Esophagus (tissue), 2 donors: ENCODE results near the gene PPFIA2. TPM values are rescaled to one million over a fixed set of nuclear protein-coding genes. Genes with fewer than 3 reads are reported as not detected.

Experiments
- H3K27ac ChIP-seq, 2 donors: one replicate each; pipeline ENCODE4 v1.5.1; 2013; ENCODE audit warnings: low read depth in 2 of 2, mild to moderate bottlenecking in 2 of 2, inconsistent platforms in 1 of 2, low read length in 1 of 2, moderate library complexity in 1 of 2
- H3K27me3 ChIP-seq, 2 donors: one replicate each; pipeline ENCODE4 v1.6.1; 2013; ENCODE audit warnings: low read length in 2 of 2, control low read depth in 1 of 2, mild to moderate bottlenecking in 1 of 2; ENCODE audit not compliant: insufficient read depth in 2 of 2, control insufficient read depth in 1 of 2
- H3K36me3 ChIP-seq, 2 donors: one replicate each; pipeline ENCODE4 v1.6.1; 2013; ENCODE audit warnings: low read length in 1 of 2; ENCODE audit not compliant: control insufficient read depth in 2 of 2, insufficient read depth in 2 of 2
- H3K4me1 ChIP-seq, 2 donors: one replicate each; pipeline ENCODE4 v1.6.1; 2013; ENCODE audit warnings: low read length in 1 of 2; ENCODE audit not compliant: control insufficient read depth in 2 of 2, insufficient read depth in 2 of 2
- H3K4me3 ChIP-seq, 2 donors: one replicate each; pipeline ENCODE4 v1.5.1; 2013; ENCODE audit warnings: low read length in 2 of 2, mild to moderate bottlenecking in 2 of 2, low read depth in 1 of 2, moderate library complexity in 1 of 2
- H3K9me3 ChIP-seq, 2 donors: one replicate each; pipeline ENCODE4 v1.6.1; 2013; ENCODE audit warnings: mild to moderate bottlenecking in 2 of 2, low read depth in 1 of 2, low read length in 1 of 2, moderate library complexity in 1 of 2; ENCODE audit not compliant: control insufficient read depth in 2 of 2, insufficient read depth in 1 of 2
- WGBS, 2 donors: extraction: QIAGEN DNeasy Blood & Tissue Kit; methylation state at CpG; one replicate each; pipeline ENCODE4 v1.1.7; 2013; 5-methylcytosine and 5-hydroxymethylcytosine counted together
- polyA plus RNA-seq, 2 donors: library from polyadenylated mRNA; stranded (reverse); fragments of 200-250 nt; gene quantifications; one replicate each; pipeline ENCODE4 v1.2.3, GENCODE V29; 2013
- donor health status: healthy with polysubstance abuse.
- donor health status: Bipolar disorder and iron deficiency.

PPFIA2 gene
- polyA plus RNA-seq, 2 donors, result 0.08 to 0.10 TPM

GRCh38 chr12:81253360-81253759, 505.8 kb downstream of the PPFIA2 start:
- H3K4me1 ChIP-seq, result no peaks in the 10 kb centered on the region
- H3K27me3 ChIP-seq, result no peaks in the 10 kb centered on the region
- no peak overlapping the region for H3K27ac ChIP-seq
- no peaks in the 10 kb centered on the region for H3K9me3 ChIP-seq
- 68 to 80% methylated on average over 3 of the region's 3 CpGs for WGBS, 2 donors
- no peaks in the 10 kb centered on the region for H3K36me3 ChIP-seq
- H3K4me3 ChIP-seq, result no peak overlapping the region

- H3K27ac ChIP-seq, result no peak overlapping the region
- no peaks in the 10 kb centered on the region for H3K9me3 ChIP-seq
- H3K27me3 ChIP-seq, result no peaks in the 10 kb centered on the region
- H3K4me1 ChIP-seq, result no peaks in the 10 kb centered on the region
- H3K4me3 ChIP-seq, result no peak overlapping the region
- H3K36me3 ChIP-seq, result no peaks in the 10 kb centered on the region
- WGBS, 2 donors, result 86 to 89% methylated on average over 3 of the region's 3 CpGs
These were observed 506.9 kb downstream of the PPFIA2 start for GRCh38 chr12:81252228-81252627.

- no peak overlapping the region for H3K4me3 ChIP-seq
- H3K27ac ChIP-seq, result no peak overlapping the region
- H3K27me3 ChIP-seq, result no peaks in the 10 kb centered on the region
- no peaks in the 10 kb centered on the region for H3K4me1 ChIP-seq
- WGBS, 2 donors, result 44 to 58% methylated on average over 2 of the region's 2 CpGs
- no peaks in the 10 kb centered on the region for H3K36me3 ChIP-seq
- no peaks in the 10 kb centered on the region for H3K9me3 ChIP-seq
These were observed 509.2 kb downstream of the PPFIA2 start for GRCh38 chr12:81249976-81250375.

GRCh38 chr12:81245907-81246570, 513.1 kb downstream of the PPFIA2 start:
- H3K4me1 ChIP-seq, result no peaks in the 10 kb centered on the region
- H3K9me3 ChIP-seq, result no peaks in the 10 kb centered on the region
- WGBS, 2 donors, result 29 to 33% methylated on average over 4 of the region's 4 CpGs
- no peaks in the 10 kb centered on the region for H3K27me3 ChIP-seq
- H3K36me3 ChIP-seq, result no peaks in the 10 kb centered on the region
- H3K27ac ChIP-seq, result no peak overlapping the region
- H3K4me3 ChIP-seq, result no peak overlapping the region

- Histone ChIP-seq H3K4me1 (no peaks in the 10 kb centered on the region), H3K27ac (no peak overlapping the region), H3K27me3 (no peaks in the 10 kb centered on the region), H3K36me3 (no peaks in the 10 kb centered on the region), H3K9me3 (no peaks in the 10 kb centered on the region), H3K4me3 (no peak overlapping the region)
- 20 to 25% methylated on average over 2 of the region's 2 CpGs for WGBS, 2 donors
These were observed 513.7 kb downstream of the PPFIA2 start for GRCh38 chr12:81245458-81245857.

- Histone ChIP-seq H3K4me3 (no peak overlapping the region), H3K36me3 (no peaks in the 10 kb centered on the region), H3K9me3 (no peaks in the 10 kb centered on the region), H3K27ac (no peak overlapping the region), H3K4me1 (no peaks in the 10 kb centered on the region), H3K27me3 (no peaks in the 10 kb centered on the region)
- WGBS, 2 donors, result 67 to 68% methylated on average over 3 of the region's 3 CpGs
These were observed 527.4 kb downstream of the PPFIA2 start for GRCh38 chr12:81231574-81232368.

- H3K4me3 ChIP-seq, result no peak overlapping the region
- no peaks in the 10 kb centered on the region for H3K36me3 ChIP-seq
- no peak overlapping the region for H3K27ac ChIP-seq
- H3K9me3 ChIP-seq, result no peaks in the 10 kb centered on the region
- 54 to 58% methylated on average over 5 of the region's 5 CpGs for WGBS, 2 donors
- no peaks in the 10 kb centered on the region for H3K27me3 ChIP-seq
- H3K4me1 ChIP-seq, result no peaks in the 10 kb centered on the region
These were observed 529.4 kb downstream of the PPFIA2 start for GRCh38 chr12:81229759-81230158.

- no peak overlapping the region for H3K27ac ChIP-seq
- WGBS, 2 donors, result 91 to 92% methylated on average over 6 of the region's 6 CpGs
- H3K9me3 ChIP-seq, result no peaks in the 10 kb centered on the region
- H3K27me3 ChIP-seq, result no peaks in the 10 kb centered on the region
- H3K4me3 ChIP-seq, result no peak overlapping the region
- no peaks in the 10 kb centered on the region for H3K4me1 ChIP-seq
- H3K36me3 ChIP-seq, result no peaks in the 10 kb centered on the region
These were observed 534.5 kb downstream of the PPFIA2 start for GRCh38 chr12:81224626-81225025.

- no peaks in the 10 kb centered on the region for H3K36me3 ChIP-seq
- no peak overlapping the region for H3K4me3 ChIP-seq
- no peaks in the 10 kb centered on the region for H3K9me3 ChIP-seq
- H3K27ac ChIP-seq, result no peak overlapping the region
- WGBS, 2 donors, result 51 to 52% methylated on average over 5 of the region's 5 CpGs
- no peaks in the 10 kb centered on the region for H3K4me1 ChIP-seq
- H3K27me3 ChIP-seq, result no peaks in the 10 kb centered on the region
These were observed 536.1 kb downstream of the PPFIA2 start for GRCh38 chr12:81222846-81223592.
